Measurements from ENCODE around the gene TFB1M. TPM values are rescaled to one million over a fixed set of nuclear protein-coding genes. Genes with fewer than 3 reads are reported as not detected.

The TFB1M gene
- total RNA-seq, 2 experiments from 2014 or later: 32.4 to 36.3 TPM

- Mint-ChIP-seq H3K4me3 (no peak overlapping the region), H3K27ac (no peak overlapping the region), H3K9me3 (no peaks in the 10 kb centered on the region), H3K36me3 (peaks cover 4% of the 10 kb centered on the region), H3K4me1 (no peaks in the 10 kb centered on the region), H3K27me3 (no peaks in the 10 kb centered on the region)
- ATAC-seq (ENCODE audit: low read depth) (no peak), DNase-seq (no peak)
- POLR2A ChIA-PET: no interaction called here
These were observed 53.0 kb downstream of the TFB1M start for GRCh38 chr6:155261111-155261900.

GRCh38 chr6:155260686-155261085 is 53.6 kb downstream of the TFB1M start:
- ATAC-seq (ENCODE audit: low read depth) (no peak), DNase-seq (no peak)
- Mint-ChIP-seq H3K4me1 (no peaks in the 10 kb centered on the region), H3K4me3 (no peak overlapping the region), H3K27me3 (no peaks in the 10 kb centered on the region), H3K27ac (no peak overlapping the region), H3K36me3 (peaks cover 4% of the 10 kb centered on the region), H3K9me3 (no peaks in the 10 kb centered on the region)
- POLR2A ChIA-PET: no interaction called here

- Mint-ChIP-seq H3K4me3 (no peak overlapping the region), H3K36me3 (peaks cover 7% of the 10 kb centered on the region), H3K27ac (no peak overlapping the region), H3K9me3 (no peaks in the 10 kb centered on the region), H3K4me1 (no peaks in the 10 kb centered on the region), H3K27me3 (no peaks in the 10 kb centered on the region)
- DNase-seq (no peak), ATAC-seq (ENCODE audit: low read depth) (no peak)
- POLR2A ChIA-PET: no interaction called here
These were observed 54.4 kb downstream of the TFB1M start for GRCh38 chr6:155259897-155260296.

- ATAC-seq (ENCODE audit: low read depth): no peak
- Mint-ChIP-seq H3K4me3 (no peak overlapping the region), H3K27ac (no peak overlapping the region), H3K9me3 (no peaks in the 10 kb centered on the region), H3K36me3 (peaks cover 4% of the 10 kb centered on the region), H3K4me1 (no peaks in the 10 kb centered on the region), H3K27me3 (no peaks in the 10 kb centered on the region)
- DNase-seq: no peak
- POLR2A ChIA-PET: interaction anchor here (0.5 kb wide), 1 partner anchor 56 kb away, joined by 3 read pairs; no protein-coding TSS in a partner anchor
These were observed 55.1 kb downstream of the TFB1M start for GRCh38 chr6:155259204-155259603.

GRCh38 chr6:155257796-155258195 is 56.5 kb downstream of the TFB1M start:
- DNase-seq (no peak), ATAC-seq (ENCODE audit: low read depth) (no peak)
- no peak overlapping the region for H3K4me3 Mint-ChIP-seq
- no peaks in the 10 kb centered on the region for H3K27me3 Mint-ChIP-seq
- POLR2A ChIA-PET: no interaction called here
- no peaks in the 10 kb centered on the region for H3K4me1 Mint-ChIP-seq
- H3K36me3 Mint-ChIP-seq: peaks cover 10% of the 10 kb centered on the region
- H3K27ac Mint-ChIP-seq: no peak overlapping the region
- H3K9me3 Mint-ChIP-seq: no peaks in the 10 kb centered on the region

GRCh38 chr6:155256122-155256795 is 58.0 kb downstream of the TFB1M start:
- no peak for DNase-seq
- Mint-ChIP-seq H3K9me3 (no peaks in the 10 kb centered on the region), H3K36me3 (peaks cover 13% of the 10 kb centered on the region), H3K27me3 (no peaks in the 10 kb centered on the region), H3K4me3 (no peak overlapping the region), H3K27ac (no peak overlapping the region), H3K4me1 (no peaks in the 10 kb centered on the region)
- POLR2A ChIA-PET: no interaction called here
- no peak for ATAC-seq (ENCODE audit: low read depth)

GRCh38 chr6:155254139-155254538 is 60.1 kb downstream of the TFB1M start:
- Mint-ChIP-seq H3K9me3 (no peaks in the 10 kb centered on the region), H3K4me3 (no peak overlapping the region), H3K27me3 (no peaks in the 10 kb centered on the region), H3K27ac (no peak overlapping the region), H3K36me3 (peaks cover 17% of the 10 kb centered on the region), H3K4me1 (no peaks in the 10 kb centered on the region)
- DNase-seq (no peak), ATAC-seq (ENCODE audit: low read depth) (no peak)
- POLR2A ChIA-PET: no interaction called here

GRCh38 chr6:155253337-155253736 is 60.9 kb downstream of the TFB1M start:
- ATAC-seq (ENCODE audit: low read depth) (no peak), DNase-seq (no peak)
- Mint-ChIP-seq H3K27me3 (no peaks in the 10 kb centered on the region), H3K4me3 (no peak overlapping the region), H3K4me1 (no peaks in the 10 kb centered on the region), H3K27ac (no peak overlapping the region), H3K9me3 (no peaks in the 10 kb centered on the region), H3K36me3 (peaks cover 17% of the 10 kb centered on the region)
- POLR2A ChIA-PET: no interaction called here

GRCh38 chr6:155252581-155252980 is 61.7 kb downstream of the TFB1M start:
- Mint-ChIP-seq H3K4me3 (no peak overlapping the region), H3K4me1 (no peaks in the 10 kb centered on the region), H3K9me3 (no peaks in the 10 kb centered on the region), H3K27ac (no peak overlapping the region), H3K27me3 (no peaks in the 10 kb centered on the region), H3K36me3 (peaks cover 17% of the 10 kb centered on the region)
- POLR2A ChIA-PET: no interaction called here
- ATAC-seq (ENCODE audit: low read depth) (no peak), DNase-seq (no peak)

- POLR2A ChIA-PET: no interaction called here
- H3K36me3 Mint-ChIP-seq: peaks cover 17% of the 10 kb centered on the region
- ATAC-seq (ENCODE audit: low read depth) (no peak), DNase-seq (no peak)
- no peaks in the 10 kb centered on the region for H3K4me1 Mint-ChIP-seq
- H3K4me3 Mint-ChIP-seq: no peak overlapping the region
- H3K27me3 Mint-ChIP-seq: no peaks in the 10 kb centered on the region
- H3K27ac Mint-ChIP-seq: no peak overlapping the region
- H3K9me3 Mint-ChIP-seq: no peaks in the 10 kb centered on the region
These were observed 63.4 kb downstream of the TFB1M start for GRCh38 chr6:155250701-155251381.

- DNase-seq (no peak), ATAC-seq (ENCODE audit: low read depth) (no peak)
- Mint-ChIP-seq H3K27me3 (no peaks in the 10 kb centered on the region), H3K4me1 (no peaks in the 10 kb centered on the region), H3K27ac (no peak overlapping the region), H3K9me3 (no peaks in the 10 kb centered on the region), H3K36me3 (peaks cover 10% of the 10 kb centered on the region), H3K4me3 (no peak overlapping the region)
- POLR2A ChIA-PET: interaction anchor here (0.8 kb wide), 1 partner anchor 71 kb away, joined by 3 read pairs; no protein-coding TSS in a partner anchor
These were observed 66.0 kb downstream of the TFB1M start for GRCh38 chr6:155248008-155249001.

- POLR2A ChIA-PET: interaction anchor here (0.8 kb wide), 1 partner anchor 70 kb away, joined by 3 read pairs; no protein-coding TSS in a partner anchor
- H3K27ac Mint-ChIP-seq: no peak overlapping the region
- DNase-seq (no peak), ATAC-seq (ENCODE audit: low read depth) (no peak)
- H3K36me3 Mint-ChIP-seq: peaks cover 8% of the 10 kb centered on the region
- H3K4me3 Mint-ChIP-seq: no peak overlapping the region
- H3K9me3 Mint-ChIP-seq: no peaks in the 10 kb centered on the region
- H3K27me3 Mint-ChIP-seq: no peaks in the 10 kb centered on the region
- H3K4me1 Mint-ChIP-seq: no peaks in the 10 kb centered on the region
These were observed 66.7 kb downstream of the TFB1M start for GRCh38 chr6:155247618-155248007.

- H3K27me3 Mint-ChIP-seq: no peaks in the 10 kb centered on the region
These were observed 67.5 kb downstream of the TFB1M start for GRCh38 chr6:155246825-155247224.

More at GRCh38 chr6:155246825-155247224, 67.5 kb downstream of the TFB1M start:
- DNase-seq (no peak), ATAC-seq (ENCODE audit: low read depth) (no peak)
- POLR2A ChIA-PET: no interaction called here
- H3K9me3 Mint-ChIP-seq: no peaks in the 10 kb centered on the region
- H3K27ac Mint-ChIP-seq: no peak overlapping the region
- no peak overlapping the region for H3K4me3 Mint-ChIP-seq
- H3K4me1 Mint-ChIP-seq: no peaks in the 10 kb centered on the region
- peaks cover 8% of the 10 kb centered on the region for H3K36me3 Mint-ChIP-seq

Measured in activated naive CD8-positive, alpha-beta T cell treated with anti-CD3 and anti-CD28 coated beads, Interleukin-2, amount 10 ng/mL, durations not matched to agents 7 days and 5 days (primary cell).